ENCODE data around the gene AMOTL1.
A peak's percentile ranks its signal among the peaks of the same experiment; 100 is the strongest.

AMOTL1 gene, protein sequence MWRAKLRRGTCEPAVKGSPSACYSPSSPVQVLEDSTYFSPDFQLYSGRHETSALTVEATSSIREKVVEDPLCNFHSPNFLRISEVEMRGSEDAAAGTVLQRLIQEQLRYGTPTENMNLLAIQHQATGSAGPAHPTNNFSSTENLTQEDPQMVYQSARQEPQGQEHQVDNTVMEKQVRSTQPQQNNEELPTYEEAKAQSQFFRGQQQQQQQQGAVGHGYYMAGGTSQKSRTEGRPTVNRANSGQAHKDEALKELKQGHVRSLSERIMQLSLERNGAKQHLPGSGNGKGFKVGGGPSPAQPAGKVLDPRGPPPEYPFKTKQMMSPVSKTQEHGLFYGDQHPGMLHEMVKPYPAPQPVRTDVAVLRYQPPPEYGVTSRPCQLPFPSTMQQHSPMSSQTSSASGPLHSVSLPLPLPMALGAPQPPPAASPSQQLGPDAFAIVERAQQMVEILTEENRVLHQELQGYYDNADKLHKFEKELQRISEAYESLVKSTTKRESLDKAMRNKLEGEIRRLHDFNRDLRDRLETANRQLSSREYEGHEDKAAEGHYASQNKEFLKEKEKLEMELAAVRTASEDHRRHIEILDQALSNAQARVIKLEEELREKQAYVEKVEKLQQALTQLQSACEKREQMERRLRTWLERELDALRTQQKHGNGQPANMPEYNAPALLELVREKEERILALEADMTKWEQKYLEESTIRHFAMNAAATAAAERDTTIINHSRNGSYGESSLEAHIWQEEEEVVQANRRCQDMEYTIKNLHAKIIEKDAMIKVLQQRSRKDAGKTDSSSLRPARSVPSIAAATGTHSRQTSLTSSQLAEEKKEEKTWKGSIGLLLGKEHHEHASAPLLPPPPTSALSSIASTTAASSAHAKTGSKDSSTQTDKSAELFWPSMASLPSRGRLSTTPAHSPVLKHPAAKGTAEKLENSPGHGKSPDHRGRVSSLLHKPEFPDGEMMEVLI

DNA sequence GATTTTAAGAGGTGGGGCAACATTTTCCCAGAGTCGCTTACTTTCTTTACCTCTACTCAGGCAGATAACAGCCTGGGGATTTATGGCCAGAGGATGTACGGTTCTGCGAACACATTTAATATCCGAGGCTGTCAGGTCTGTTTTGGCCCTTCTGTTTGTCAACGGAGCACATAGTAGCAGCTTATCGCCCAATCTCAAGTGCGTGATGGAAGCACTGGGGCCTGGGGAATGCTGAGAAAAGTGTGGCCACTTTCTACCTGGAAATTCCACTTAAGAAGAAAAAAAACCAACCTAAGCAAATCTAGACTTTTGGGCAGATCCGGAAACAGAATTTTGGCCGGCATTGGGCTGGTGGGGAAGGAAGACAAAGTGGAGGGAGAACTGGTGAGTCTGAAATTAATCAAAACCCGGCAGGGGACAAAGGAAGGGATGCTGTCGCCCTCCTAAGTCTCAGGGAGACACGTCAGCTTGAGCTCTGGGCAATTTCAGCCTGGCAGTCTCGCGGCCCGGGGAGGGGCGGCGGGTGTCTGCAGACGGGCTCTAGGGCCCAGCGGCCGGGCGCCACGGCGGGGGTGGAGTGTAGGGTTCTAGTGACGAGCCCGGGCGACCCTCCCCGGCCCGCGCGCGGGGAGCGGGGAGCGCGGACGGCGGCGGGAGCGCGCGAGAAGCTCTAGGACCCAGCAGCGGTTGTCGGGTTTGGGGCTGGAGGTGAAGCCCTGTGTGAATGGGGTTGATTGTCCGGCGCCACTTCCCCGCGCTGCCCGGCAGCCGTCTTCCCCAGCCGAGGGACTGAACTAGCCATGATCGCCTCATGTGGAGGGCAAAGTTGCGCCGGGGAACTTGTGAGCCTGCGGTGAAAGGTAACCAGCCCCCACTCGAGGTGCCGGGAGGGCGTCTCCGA lies at the start of gene AMOTL1:
Gene AMOTL1 (plus strand): TSS at position 656 of the 901 bp plus-strand sequence. CDS start 156 bp downstream, at position 812.
- DNase-seq, result peak; percentile 92 to 97

DNA sequence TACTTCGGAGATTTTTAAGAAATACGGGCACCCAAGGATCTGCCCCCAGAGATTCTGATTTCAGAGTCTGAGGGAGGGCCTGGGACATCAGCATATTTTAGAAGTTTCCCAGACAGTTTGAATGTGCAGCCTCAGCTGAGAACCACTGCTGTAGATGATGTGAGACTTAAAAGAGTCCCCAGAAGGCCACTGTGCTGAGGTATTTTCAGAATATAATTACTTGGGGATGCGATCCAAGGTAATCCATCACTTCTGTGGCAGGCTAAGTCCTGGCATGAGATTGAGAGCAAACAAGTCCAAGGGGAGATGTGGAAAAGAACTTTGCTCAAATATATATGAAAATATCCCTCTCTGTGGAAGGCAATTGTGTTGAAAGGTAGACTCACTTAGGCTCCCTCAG lies 48.3 kb upstream of the AMOTL1 start:
- DNase-seq, result no peak

DNA sequence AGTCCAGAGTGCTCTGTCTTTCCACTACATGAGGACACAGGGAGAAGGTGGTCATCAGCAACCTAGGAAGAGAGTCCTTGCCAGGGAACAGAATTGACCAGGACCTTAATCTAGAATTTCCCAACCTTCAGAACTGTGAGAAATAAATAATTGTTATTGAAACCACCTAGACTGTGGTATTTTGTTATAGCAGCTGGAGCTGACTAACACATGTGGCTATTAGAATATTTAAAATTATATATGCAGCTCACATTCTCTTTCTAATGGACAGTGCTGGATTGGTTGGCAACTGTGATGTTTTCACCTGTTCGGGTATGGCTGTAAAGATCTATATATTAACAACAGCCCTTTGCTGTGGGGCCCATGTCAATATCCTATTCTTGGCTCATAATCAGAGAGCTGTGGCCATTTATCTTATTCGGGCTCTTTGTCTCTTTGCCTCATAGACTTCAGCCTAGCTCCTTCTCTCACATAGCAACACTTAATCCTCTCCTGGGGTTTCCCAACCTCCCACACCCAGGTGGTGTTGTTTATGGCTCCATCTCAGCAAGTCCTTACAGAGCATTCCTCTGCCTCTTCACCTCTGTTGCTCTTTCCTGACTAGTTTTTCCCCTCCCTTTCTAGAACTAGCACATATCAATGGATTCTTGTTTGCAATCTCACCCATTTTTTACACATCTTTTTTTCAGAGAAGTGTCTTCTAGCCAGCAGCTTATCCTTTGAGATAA lies 46.4 kb upstream of the AMOTL1 start:
- DNase-seq, result no peak

DNA sequence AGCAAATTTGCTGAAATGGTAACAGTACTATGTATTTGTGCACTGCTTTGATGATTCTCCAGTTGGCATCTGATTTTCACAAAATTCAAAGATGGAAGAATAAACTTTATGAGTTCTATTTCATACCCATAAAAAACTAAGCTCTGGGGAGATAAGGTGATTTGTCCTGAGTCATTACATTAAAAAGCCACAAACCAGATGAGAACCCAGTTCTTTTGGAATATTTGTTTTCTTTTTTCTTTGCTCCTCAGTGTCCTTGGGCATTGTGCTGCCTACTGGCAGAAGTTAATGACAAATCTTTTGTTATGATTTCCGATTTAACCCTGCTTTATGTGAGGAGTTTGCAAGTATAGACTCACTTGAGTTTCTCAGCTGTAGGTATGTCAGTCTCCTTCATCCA lies 45.4 kb upstream of the AMOTL1 start:
- DNase-seq, result no peak

DNA sequence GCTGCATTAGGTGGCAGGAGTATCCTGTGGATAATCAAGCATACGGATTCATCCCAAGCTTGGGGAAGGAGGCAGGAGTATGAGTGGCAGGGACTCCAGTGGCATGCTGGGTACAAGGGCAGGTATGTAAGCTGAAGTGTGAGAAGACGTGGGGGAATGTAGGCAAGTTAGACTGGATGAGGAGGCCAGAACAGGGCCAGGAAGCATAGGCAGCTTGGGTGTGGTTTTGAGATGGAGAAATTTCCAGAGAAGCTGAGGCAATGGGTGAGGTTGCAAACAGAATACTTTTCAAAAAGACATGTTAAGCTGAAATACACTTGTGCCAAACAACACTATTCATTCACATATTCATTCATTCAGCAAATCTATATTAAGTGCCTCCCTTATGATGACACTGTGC lies 43.1 kb upstream of the AMOTL1 start:
- no peak for DNase-seq

DNA sequence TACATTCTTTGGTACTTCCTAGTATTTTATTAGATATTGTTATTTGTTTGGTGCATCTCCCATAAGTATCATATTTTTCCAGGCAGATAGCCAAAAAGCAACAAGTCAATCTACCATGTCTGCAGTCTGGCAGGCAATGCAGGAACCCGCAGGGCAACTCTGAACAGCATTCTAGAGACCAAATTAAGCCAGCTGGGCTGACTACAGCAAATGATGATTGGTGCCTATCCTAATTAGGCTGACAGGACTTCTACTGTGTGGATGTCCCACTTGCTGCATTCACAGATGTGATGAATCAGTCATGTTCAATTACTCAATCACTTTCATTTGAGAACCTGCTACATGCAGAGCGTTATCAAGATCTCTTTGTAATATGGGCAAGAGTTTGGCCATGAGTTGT lies 40.3 kb upstream of the AMOTL1 start:
- DNase-seq, result peak; percentile 78 to 95

DNA sequence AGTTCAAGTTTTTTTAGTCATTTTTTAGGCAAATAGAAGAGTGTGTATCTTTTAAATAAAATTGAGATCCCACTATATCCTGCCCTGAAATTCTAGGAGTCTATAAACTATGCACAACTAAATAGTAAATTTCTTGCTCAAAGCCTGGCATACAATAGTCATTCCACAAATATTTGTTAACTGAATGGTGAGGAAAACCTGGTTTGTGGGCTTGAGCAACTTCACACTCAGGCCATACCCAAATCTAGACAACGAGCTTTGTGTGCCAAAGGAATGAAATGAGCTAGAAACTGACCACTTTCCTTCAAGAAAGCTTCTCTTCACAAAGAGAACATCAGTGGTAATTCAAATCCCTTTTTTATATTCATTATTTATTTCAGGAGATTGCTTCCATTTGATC lies 39.6 kb upstream of the AMOTL1 start:
- DNase-seq, result no peak

DNA sequence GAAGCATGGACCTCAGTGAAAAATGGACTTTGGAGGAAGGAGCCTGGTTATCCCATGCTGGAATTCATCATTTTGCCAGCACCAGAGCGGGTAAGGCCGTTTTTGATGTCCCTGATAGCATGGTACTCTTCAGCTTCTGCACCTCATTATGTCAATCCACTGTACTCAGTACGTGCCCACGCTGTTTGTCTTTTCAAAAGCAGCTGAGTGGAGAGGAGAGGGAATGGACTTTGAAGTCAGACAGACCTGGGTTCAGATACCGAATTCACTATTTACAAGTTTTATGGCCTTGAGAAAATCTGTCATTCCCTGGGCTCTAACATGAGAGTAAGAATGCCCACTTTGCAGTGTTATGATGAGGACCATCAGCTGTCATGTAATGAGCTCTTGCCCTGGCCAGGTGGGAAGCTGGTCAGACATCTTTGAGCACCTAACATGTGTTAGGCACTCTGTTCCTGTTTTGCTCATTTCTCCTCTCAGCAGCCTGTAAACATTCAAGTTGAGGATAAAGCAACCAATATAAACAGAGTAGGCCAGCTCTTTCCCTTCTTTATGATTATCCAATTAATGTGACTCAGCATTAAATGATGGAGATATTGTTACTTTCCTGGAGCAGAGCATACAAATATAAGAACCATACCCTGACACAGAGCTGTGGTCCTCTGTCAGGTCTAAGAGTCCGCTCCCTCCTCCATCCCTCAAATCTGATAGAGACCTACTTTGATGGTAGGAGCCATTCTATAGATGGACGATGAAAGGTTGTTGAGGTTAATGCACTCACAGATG lies 39.0 kb upstream of the AMOTL1 start:
- no peak for DNase-seq

DNA sequence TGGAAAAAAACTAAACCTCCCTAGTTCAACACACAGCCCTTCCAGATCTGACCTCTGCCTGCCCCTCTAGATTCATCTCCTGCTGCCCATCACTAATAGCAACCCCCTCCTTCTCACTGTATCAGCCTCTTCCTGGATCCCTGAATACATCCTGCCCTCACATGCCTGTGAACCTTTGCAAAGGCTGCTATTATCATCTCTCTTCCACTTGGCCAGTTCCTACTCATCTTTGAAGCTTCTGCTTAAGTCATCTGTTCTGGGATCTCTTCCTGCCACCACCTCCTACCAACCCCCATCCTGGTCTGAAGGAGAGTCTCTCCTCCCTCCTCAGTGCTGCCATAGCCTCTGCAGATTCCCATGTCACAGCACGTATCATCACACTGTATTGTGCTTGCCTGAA lies 38.0 kb upstream of the AMOTL1 start:
- peak in 1 of 2 experiments; percentile 24 for DNase-seq

DNA sequence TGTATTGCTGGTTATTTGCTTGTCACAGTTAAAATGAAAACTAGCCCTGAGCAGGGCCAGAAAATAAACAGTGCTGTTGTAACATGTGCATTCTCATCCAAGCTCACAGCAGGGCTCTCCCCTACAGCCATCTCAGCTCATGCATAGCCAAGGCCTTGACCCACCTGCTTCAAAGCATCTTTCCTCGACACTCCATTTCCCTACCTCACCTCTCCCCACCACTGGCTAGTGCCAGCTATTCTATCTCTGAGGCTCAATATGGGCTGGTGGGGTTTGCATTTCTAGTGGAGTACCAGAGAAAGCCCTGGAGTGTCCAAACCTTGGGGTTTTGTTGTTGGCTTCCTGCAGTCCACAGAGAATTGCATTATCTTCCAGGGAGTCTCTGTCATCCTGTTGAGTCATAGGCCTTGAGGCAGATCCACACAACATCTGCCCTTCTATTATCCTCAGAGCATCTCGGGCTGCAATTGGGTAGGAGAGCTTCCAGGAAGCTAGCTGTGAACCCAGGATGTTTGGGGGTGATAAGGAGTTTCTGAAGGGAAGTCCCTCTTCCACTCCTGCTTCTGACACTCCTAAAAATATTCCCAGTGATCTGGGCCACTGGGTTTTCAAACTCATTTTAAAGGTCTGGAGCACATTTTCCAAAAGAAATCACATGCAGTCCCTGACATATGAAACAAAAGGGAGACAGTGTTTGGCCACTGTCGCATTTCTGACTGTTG lies 36.1 kb upstream of the AMOTL1 start:
- DNase-seq, result peak; percentile 74 to 79

DNA sequence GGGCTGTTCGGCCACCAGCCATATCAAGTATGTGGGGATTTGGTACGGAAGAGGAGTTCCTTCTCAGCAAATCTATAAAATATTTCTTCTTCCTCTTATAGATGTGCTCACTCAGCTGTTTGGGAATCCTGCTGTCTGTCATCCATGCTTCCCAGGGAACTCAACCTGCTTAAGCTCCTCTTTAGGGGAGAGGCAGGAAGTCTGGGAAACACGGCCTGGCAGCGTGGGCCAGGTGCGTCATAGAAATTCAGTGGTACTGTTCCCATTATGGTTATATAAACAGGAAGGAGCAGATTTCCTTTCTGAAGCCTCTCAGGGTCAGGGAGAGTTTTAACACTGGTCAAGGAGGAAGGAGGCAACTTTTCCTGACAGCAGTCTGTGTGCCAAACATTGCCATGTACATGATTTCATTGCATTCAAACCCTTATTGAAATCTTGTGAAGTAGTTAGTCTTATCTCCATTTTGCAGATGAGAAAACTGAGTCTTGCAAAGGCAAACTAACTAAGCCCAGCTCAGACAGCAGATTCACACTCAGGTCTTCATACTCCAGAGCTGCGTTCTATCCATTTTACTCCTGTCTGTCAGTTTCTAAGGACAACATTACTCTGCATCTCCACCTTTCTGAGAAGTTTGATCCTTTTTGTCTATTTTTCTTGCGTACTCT lies 35.4 kb upstream of the AMOTL1 start:
- no peak for DNase-seq

DNA sequence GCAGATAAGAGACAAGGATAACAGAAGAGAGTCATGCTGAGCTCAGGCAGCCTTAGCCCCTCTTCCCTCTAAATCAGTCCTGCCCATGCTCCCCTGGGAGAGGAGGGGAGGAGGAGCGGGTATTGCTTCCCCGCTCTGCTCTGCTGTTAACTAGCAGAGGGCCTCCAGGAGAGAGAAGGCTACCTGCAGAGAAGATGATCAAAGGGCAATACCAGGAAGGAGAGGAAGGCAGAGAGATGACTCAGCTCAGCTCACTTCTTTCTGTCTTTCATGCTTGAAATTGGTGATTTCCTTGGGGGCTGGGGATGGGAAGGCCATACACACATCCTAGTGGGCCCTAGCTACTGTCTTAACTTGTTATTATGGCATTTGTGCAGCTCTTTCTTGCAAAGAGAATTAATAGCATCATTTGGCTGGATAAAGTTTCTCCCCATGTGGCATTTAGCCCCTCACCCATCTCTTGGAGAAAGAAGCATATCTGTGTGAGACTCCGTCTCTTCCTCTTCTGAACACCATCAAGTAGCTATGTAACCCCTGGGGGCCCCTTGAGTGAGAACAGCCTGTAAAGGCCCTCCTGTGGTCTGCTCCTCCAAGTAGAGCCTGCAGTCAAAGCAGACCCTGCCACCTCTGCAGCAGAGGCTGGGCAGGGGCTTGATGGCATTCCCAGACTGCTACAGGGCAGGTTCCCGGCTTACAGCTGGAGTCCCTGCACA lies 33.4 kb upstream of the AMOTL1 start:
- DNase-seq, result no peak

DNA sequence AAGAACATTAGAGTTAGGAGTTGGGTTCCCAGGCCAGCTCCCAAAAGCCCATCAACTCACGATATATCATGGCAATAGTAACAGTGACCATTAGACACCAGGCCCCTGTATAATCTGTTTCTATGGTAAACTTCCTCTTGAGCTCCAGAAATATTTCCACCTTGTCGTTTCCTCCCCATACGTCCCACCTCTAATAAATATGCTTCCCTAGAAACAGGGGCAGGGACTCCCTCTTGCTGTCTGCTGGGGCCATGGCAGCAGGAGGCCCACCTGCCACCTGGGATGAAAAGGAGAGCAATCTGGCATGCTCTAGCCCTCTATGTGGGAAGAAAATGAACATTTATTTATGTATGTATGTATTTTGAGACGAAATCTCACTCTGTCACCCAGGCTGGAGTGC lies 32.2 kb upstream of the AMOTL1 start:
- no peak for DNase-seq

DNA sequence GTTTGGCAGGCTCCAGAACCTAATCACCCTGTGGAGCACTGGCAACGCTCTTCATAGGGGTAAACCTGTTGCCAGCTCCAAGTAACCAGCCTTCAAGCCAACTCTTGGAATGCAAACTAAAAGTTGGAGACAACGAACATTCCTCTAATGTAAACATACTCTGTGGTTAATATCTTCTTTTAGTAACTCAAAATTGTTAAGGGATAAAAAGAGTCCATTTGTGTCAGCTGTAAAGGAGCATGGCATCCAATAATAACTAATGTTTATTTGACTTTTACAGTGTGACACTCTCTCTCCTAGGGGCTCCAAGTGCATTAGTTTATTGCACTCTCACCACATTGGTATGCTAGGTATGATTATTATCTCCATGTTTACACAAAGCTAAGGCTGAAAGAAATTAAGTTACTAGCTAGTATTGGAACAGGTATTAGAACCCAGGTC lies 31.0 kb upstream of the AMOTL1 start:
- DNase-seq, result peak; percentile 45 to 80

DNA sequence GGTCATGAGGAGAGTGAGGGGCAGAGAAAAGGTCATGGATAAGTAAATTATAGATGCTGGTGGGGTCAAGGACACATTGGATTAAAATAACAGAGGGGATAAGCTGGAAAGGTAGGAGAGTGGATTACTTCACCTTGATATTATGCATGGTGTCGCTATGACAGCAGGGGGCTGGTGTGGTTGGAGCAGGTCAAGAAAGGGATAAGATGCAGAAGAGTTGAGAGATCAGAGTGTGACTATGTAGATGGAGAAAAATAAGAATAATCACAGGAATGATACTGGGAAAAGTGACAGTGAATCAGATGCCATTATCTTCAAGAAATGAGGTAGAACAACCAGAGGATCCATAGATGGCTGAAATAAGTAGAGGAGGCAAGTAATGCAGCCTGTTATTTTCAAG lies 29.4 kb upstream of the AMOTL1 start:
- no peak for DNase-seq

DNA sequence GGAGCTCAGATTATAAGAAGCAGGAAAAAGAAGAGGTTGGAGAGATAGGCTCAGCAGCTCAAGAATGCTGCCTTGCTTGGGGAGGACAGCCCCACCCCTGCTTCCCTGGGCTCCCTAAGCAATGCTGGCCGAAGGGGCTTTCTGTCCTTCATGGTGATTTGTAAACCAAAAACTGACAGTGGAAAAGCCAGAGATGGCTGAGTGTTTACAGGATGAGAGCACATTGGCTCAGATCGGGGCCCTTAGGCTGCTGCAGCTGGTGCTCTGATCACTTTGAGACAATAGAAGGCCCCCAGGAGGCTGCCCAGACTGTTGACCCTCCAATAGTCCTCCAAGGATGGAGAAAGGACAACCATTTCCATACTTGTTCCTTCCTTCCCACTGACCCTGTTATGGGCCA lies 28.8 kb upstream of the AMOTL1 start:
- DNase-seq, result no peak

DNA sequence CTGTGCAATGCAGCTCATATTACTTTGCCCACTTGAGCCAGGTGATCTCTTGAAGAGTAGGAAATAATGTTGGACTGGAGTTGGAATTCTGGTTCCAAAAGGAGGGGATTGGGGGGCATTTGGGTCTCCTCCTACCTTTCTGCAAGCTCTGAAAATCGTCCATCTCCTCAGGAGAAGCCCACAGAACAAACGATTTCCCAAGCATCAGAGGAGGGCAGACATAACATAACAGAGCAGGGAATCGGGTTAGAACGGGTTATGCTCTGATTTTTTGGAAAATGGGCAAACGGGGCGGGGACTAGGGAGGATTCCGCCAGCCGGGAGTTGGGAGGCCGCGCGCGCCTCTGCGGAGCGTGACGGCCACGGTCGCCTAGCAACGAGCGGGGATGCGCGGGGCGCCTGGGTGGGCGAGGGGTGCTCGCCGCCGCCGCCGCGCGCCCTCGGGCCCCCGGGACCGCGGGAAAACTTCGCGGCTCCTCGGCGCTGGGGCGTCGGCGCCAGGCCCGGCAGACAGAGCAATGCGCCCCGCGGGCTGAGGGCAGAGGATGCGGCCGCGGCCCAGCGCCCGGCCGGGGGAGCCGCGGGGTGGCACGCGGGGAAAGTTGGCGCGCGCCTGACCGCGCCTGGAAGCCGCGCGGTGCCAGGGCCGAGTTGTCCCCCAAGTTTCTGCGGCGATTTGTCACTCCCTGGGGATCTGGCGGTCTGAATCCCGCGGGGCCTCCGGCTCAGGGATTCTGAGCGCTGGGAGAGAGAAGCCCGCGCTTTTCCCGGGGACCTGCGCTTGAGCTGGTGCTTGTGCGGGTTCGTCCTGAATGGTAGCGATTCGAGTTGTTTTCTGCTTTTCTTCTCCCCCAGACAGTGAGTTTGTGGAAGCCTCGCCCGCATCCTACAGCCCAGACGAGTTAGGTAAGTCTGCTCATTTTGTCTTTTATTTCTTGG lies 27.8 kb upstream of the AMOTL1 start:
- peak; percentile 40 to 82 for DNase-seq
